Vagina (tissue), 2 donors: ENCODE data around the gene ATP6V1D.

Experiments
- POLR2A ChIP-seq, 2 donors: fragments of 450-650 bp; IDR thresholded peaks; one replicate each; pipeline ENCODE4 v1.6.1; 2017; ENCODE audit warnings: antibody characterized with exemption in 2 of 2, mild to moderate bottlenecking in 2 of 2, moderate library complexity in 2 of 2
- POLR2AphosphoS5 ChIP-seq, 2 donors: sonication (generic); formaldehyde crosslinking; IDR thresholded peaks; one replicate each; pipeline ENCODE4 v1.9.0; 2017; ENCODE audit warnings: antibody characterized with exemption in 2 of 2, mild to moderate bottlenecking in 2 of 2, low read depth in 1 of 2; ENCODE audit not compliant: insufficient read depth in 1 of 2
- TF ChIP-seq, protein P1 (sequence below), 3 experiments: fragments of 450-650 bp in 2 of 3; fragments of 200-600 bp in 1 of 3; sonication (generic) in 1 of 3; IDR thresholded peaks; one replicate each; pipeline ENCODE4 v1.5.1; 2017 to 2019; ENCODE audit warnings: antibody characterized with exemption in 3 of 3, mild to moderate bottlenecking in 2 of 3, moderate library complexity in 2 of 3

DNA sequence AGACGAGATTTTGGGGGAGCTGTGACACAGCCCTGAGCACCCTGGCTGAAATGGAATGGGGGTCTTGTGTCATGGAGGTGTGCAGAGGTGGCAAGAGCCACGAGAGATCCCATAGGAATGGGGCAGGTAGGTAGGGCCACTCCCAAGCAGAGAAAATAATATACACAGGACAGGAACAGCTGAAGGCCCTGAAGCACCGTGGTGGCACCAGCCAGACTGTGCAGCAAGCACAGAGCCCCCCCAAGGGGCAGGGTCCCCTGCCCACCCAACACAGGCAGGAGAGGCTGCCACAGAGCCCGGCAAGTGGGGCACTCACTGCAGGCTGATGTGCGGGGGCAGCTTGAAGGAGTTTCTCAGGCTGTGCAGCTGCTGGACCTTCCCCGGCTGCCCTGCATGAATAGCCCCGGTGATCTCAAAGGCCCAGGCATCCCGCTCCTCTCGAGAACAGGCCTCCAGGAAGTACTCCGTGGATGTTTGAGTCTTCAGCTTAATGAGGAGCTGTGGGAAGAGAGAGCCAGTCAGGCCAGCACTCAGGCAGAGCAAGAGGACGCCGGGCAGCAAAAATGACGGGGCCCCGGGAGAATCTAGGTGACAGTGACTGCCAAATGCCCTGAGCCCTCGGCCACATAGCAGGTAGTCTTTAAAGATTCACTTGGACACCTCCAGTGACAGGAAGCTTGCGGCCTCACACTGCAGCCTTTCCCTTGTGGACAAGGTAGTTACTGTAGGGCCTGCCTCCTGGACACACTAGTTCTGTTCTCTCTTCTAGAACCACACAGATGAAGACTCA lies 35.7 kb upstream of the ATP6V1D start:
- TF ChIP-seq POLR2A (IDR thresholded peaks at IDR 0.05) (no peak), POLR2AphosphoS5 (IDR thresholded peaks at IDR 0.05; ENCODE audit: insufficient read depth in 1 of 2, low read depth in 1 of 2) (no peak)
- TF ChIP-seq, protein P1, sequence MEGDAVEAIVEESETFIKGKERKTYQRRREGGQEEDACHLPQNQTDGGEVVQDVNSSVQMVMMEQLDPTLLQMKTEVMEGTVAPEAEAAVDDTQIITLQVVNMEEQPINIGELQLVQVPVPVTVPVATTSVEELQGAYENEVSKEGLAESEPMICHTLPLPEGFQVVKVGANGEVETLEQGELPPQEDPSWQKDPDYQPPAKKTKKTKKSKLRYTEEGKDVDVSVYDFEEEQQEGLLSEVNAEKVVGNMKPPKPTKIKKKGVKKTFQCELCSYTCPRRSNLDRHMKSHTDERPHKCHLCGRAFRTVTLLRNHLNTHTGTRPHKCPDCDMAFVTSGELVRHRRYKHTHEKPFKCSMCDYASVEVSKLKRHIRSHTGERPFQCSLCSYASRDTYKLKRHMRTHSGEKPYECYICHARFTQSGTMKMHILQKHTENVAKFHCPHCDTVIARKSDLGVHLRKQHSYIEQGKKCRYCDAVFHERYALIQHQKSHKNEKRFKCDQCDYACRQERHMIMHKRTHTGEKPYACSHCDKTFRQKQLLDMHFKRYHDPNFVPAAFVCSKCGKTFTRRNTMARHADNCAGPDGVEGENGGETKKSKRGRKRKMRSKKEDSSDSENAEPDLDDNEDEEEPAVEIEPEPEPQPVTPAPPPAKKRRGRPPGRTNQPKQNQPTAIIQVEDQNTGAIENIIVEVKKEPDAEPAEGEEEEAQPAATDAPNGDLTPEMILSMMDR (IDR thresholded peaks at IDR 0.05) = no peak
